22Rv1 (cell line): ENCODE results near the gene FNBP1.
"Not testable (repeated sequence)": the region's sequence is repeated elsewhere in the genome, so short reads cannot be mapped to it uniquely, and the experiment has no call there.

Experiments
- H3K27ac ChIP-seq: fragments of 450-650 bp; 2 replicates; pipeline ENCODE4 v1.5.1; 2017
- CTCF ChIP-seq: fragments of 450-650 bp; IDR thresholded peaks from 2 replicates; pipeline ENCODE4 v1.5.1; 2017; ENCODE audit warnings: mild to moderate bottlenecking
- ZFX ChIP-seq: fragments of 450-650 bp; IDR thresholded peaks from 2 replicates; pipeline ENCODE4 v1.6.1; 2017; ENCODE audit warnings: antibody characterized with exemption, borderline replicate concordance

FNBP1 gene

GRCh38 chr9:129988607-129989361 lies 54.2 kb downstream of the FNBP1 start:
- TF ChIP-seq ZFX (no peak), CTCF (no peak)
- H3K27ac ChIP-seq = no peak overlapping the region

GRCh38 chr9:129987941-129988340 lies 55.0 kb downstream of the FNBP1 start:
- H3K27ac ChIP-seq = no peak overlapping the region

DNA sequence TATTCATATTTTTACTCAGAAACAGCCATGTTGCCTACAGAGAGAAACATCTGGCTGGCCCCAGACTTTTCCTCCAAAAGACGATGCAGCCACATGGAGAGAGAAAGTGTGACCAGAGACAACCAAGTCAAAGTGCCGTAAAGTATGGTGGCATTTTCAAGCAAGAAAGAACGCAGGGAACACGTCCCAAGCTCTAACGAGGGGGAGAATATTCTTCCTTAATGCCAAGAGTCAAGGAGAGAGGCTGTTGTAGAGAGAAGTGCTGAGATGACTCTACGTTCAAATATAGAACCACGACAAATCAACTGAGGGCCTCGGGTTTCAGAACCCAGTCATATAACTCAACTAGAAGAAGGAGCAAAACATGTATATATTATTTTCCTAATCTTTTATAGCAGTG lies 55.9 kb downstream of the FNBP1 start:
- TF ChIP-seq ZFX (no peak), CTCF (no peak)
- H3K27ac ChIP-seq = no peak overlapping the region

More at GRCh38 chr9:129987941-129988340, 55.0 kb downstream of the FNBP1 start:
- no peak for TF ChIP-seq CTCF
- no peak for TF ChIP-seq ZFX

DNA sequence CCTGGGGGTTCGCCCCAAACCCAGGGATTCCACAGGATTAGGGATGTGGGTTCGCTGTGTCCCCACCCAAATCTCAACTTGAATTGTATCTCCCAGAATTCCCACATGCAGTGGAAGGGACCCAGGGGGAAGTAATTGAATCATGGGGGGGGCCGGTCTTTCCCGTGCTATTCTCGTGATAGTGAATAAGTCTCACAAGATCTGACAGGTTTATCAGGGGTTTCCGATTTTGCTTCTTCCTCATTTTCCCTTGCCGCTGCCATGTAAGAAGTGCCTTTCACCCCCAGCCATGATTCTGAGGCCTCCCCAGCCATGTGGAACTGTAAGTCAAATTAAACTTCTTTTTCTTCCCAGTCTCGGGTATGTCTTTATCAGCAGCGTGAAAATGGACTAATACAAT lies 58.4 kb downstream of the FNBP1 start:
- H3K27ac ChIP-seq = not testable (repeated sequence)

GRCh38 chr9:129983891-129984290 lies 59.1 kb downstream of the FNBP1 start:
- TF ChIP-seq ZFX = no peak
- TF ChIP-seq CTCF = no peak

GRCh38 chr9:129981180-129981907 lies 61.6 kb downstream of the FNBP1 start:
- no peak overlapping the region for H3K27ac ChIP-seq
- TF ChIP-seq ZFX (no peak), CTCF (no peak)

More at GRCh38 chr9:129983891-129984290, 59.1 kb downstream of the FNBP1 start:
- no peak overlapping the region for H3K27ac ChIP-seq

GRCh38 chr9:129980224-129980623 lies 62.8 kb downstream of the FNBP1 start:
- not testable (repeated sequence) for H3K27ac ChIP-seq

GRCh38 chr9:129979071-129979745 lies 63.8 kb downstream of the FNBP1 start:
- no peak overlapping the region for H3K27ac ChIP-seq
- TF ChIP-seq CTCF = no peak
- no peak for TF ChIP-seq ZFX
